ENCODE measurements around the gene MVB12B.

GRCh38 chr9:126518763-126519162 is 192.1 kb downstream of the MVB12B start:
- TF ChIP-seq MAX (IDR thresholded peaks at IDR 0.05) (no peak), POLR2A (IDR thresholded peaks at IDR 0.05; ENCODE audit: control extremely low read depth in 1 of 2, low read depth in 2 of 2, low read length in 2 of 2) (no peak), MAFK (IDR thresholded peaks at IDR 0.05; ENCODE audit: low read depth, low read length) (no peak), USF2 (IDR thresholded peaks at IDR 0.05; ENCODE audit: low read length) (no peak), TBP (IDR thresholded peaks at IDR 0.05; ENCODE audit: low read depth, low read length) (no peak), CTCF (IDR thresholded peaks at IDR 0.05; ENCODE audit: control extremely low read depth in 1 of 3, insufficient read depth in 1 of 3, low read depth in 1 of 3, low read length in 3 of 3) (no peak), EP300 (IDR thresholded peaks at IDR 0.05; ENCODE audit: borderline replicate concordance in 1 of 2, low read depth in 2 of 2, low read length in 2 of 2) (no peak), SAP30 (IDR thresholded peaks at IDR 0.05; ENCODE audit: insufficient read depth, insufficient replicate concordance, low read length) (no peak)
